Fibroblast of lung (primary cell): ENCODE results near the gene PLVAP.

Experiments
- CTCF ChIP-seq, 2 donors: IDR thresholded peaks in 1 of 2; conservative IDR thresholded peaks in 1 of 2; 1 replicate in 1 of 2; 2 replicates in 1 of 2; pipeline ENCODE4 v1.5.1; 2011 to 2012; ENCODE audit warnings: low read length in 2 of 2, control low read depth in 1 of 2, inconsistent platforms in 1 of 2, low read depth in 1 of 2, mild to moderate bottlenecking in 1 of 2
- EZH2 ChIP-seq: IDR thresholded peaks from 2 replicates; pipeline ENCODE4 v1.5.1; 2012; ENCODE audit warnings: low read length, control low read depth, mild to moderate bottlenecking; ENCODE audit errors: missing control alignments

GRCh38 chr19:17357078-17357666 is 20.0 kb downstream of the PLVAP start:
- TF ChIP-seq CTCF (conservative IDR thresholded peaks at IDR 0.05 in 1 of 2, IDR thresholded peaks at IDR 0.05 in 1 of 2; ENCODE audit: low read depth in 1 of 2, low read length in 2 of 2) (no peak), EZH2 (no peak)
